Endothelial cell of umbilical vein (primary cell): Measurements from ENCODE around the gene WIPF3. TPM values are rescaled to one million over a fixed set of nuclear protein-coding genes. Genes with fewer than 3 reads are reported as not detected.

Source experiments
- BruUV-seq: library from RNA; stranded (reverse); fragments of 400-500 nt; replicated peaks from 2 replicates; lab custom pipeline; 2021; lab: Mats Ljungman, UMichigan
- CTCF ChIA-PET: fragments of 300-600, 350-600 bp; sonication (Branson Sonifier 250); formaldehyde crosslinking; loops from one replicate; lab custom pipeline; 2021; ENCODE audit warnings: antibody characterized with exemption, inconsistent platforms; lab: Charles Lee
- POLR2A ChIA-PET: fragments of 300-600, 350-600 bp; sonication (Branson Sonifier 250); formaldehyde crosslinking; loops from one replicate; lab custom pipeline; 2021; ENCODE audit warnings: antibody characterized with exemption, inconsistent platforms; lab: Charles Lee
- DNase-seq: peaks from one replicate; pipeline ENCODE4 v3.0.0-alpha.2; 2011; ENCODE audit warnings: low read depth, low spot score
- FAIRE-seq: peaks from 2 replicates; lab custom pipeline; 2011; peaks lifted over from hg19 to GRCh38; lab: Jason Lieb, UNC
- H2AFZ ChIP-seq: 2 replicates; pipeline ENCODE4 v1.6.0; 2012; ENCODE audit warnings: low read depth, low read length, control low read depth, inconsistent platforms
- H3K27ac ChIP-seq: 2 replicates; pipeline ENCODE4 v1.5.1; 2011; ENCODE audit warnings: low read depth, mild to moderate bottlenecking, control low read depth, low read length, moderate library complexity; ENCODE audit not compliant: insufficient read depth
- H3K27me3 ChIP-seq, 2 experiments: 2 replicates each; pipeline versions ENCODE4 v1.6.0 to v1.6.1; 2011; ENCODE audit warnings: low read length in 2 of 2, mixed read lengths in 1 of 2; ENCODE audit not compliant: control insufficient read depth in 2 of 2, insufficient read depth in 2 of 2
- H3K36me3 ChIP-seq, 2 experiments: 2 replicates in 1 of 2; 3 replicates in 1 of 2; pipeline ENCODE4 v1.5.1; 2011; ENCODE audit warnings: low read length in 2 of 2, mild to moderate bottlenecking in 1 of 2, moderate library complexity in 1 of 2; ENCODE audit not compliant: control insufficient read depth in 2 of 2, insufficient read depth in 2 of 2; ENCODE audit errors: extremely low read depth in 1 of 2
- H3K4me1 ChIP-seq: 3 replicates; pipeline ENCODE4 v1.5.1; 2011; ENCODE audit warnings: mild to moderate bottlenecking, low read length; ENCODE audit not compliant: control insufficient read depth, insufficient read depth; ENCODE audit errors: extremely low read depth
- H3K4me2 ChIP-seq: 2 replicates; pipeline ENCODE4 v1.6.1; 2011; ENCODE audit warnings: low read length, control low read depth, mixed read lengths; ENCODE audit not compliant: insufficient read depth
- H3K4me3 ChIP-seq, 3 experiments: fragments of 200-600 bp in 1 of 3; sonication (generic), shearing (Covaris generic) in 1 of 3; replicated peaks in 1 of 3; 2 replicates each; pipeline ENCODE4 v1.5.1; 2011 to 2016; ENCODE audit warnings: control low read depth in 3 of 3, low read length in 3 of 3, mild to moderate bottlenecking in 2 of 3, inconsistent platforms in 1 of 3, low read depth in 1 of 3, moderate library complexity in 1 of 3; ENCODE audit not compliant: insufficient read depth in 1 of 3
- H3K79me2 ChIP-seq: 2 replicates; pipeline ENCODE4 v1.6.0; 2012; ENCODE audit warnings: low read length, inconsistent platforms; ENCODE audit not compliant: control insufficient read depth, insufficient read depth
- H3K9ac ChIP-seq: replicated peaks from 2 replicates; pipeline ENCODE3; 2011; ENCODE audit warnings: low read length, control low read depth; ENCODE audit not compliant: insufficient read depth; ENCODE audit errors: extremely low read depth
- H3K9me1 ChIP-seq: replicated peaks from 3 replicates; pipeline ENCODE4 v1.6.0; 2011; ENCODE audit warnings: mild to moderate bottlenecking, low read length; ENCODE audit not compliant: control insufficient read depth, insufficient read depth; ENCODE audit errors: extremely low read depth
- H3K9me3 ChIP-seq: replicated peaks from 2 replicates; pipeline ENCODE4 v1.5.1; 2012; ENCODE audit warnings: low read length, inconsistent platforms; ENCODE audit not compliant: control insufficient read depth, insufficient read depth
- H4K20me1 ChIP-seq: replicated peaks from 2 replicates; pipeline ENCODE3; 2011; ENCODE audit warnings: mild to moderate bottlenecking, low read length; ENCODE audit not compliant: control insufficient read depth, insufficient read depth; ENCODE audit errors: extremely low read depth
- CTCF ChIP-seq, 2 donors: IDR thresholded peaks; 1 replicate in 1 of 2; 2 replicates in 1 of 2; pipeline ENCODE4 v1.5.1; 2011; ENCODE audit warnings: low read length in 2 of 2, mild to moderate bottlenecking in 2 of 2, moderate library complexity in 2 of 2, control low read depth in 1 of 2, inconsistent platforms in 1 of 2, low read depth in 1 of 2; ENCODE audit not compliant: insufficient read depth in 1 of 2; ENCODE audit errors: extremely low read depth in 1 of 2
- FOS ChIP-seq: IDR thresholded peaks from 2 replicates; pipeline ENCODE4 v1.6.1; 2011; ENCODE audit warnings: mild to moderate bottlenecking, low read length, moderate library complexity, borderline replicate concordance; ENCODE audit not compliant: insufficient read depth
- GATA2 ChIP-seq: IDR thresholded peaks from 2 replicates; pipeline ENCODE4 v1.7.0; 2011; ENCODE audit warnings: low read depth, mild to moderate bottlenecking, moderate library complexity, mixed read lengths, low read length; ENCODE audit not compliant: insufficient read length, insufficient read depth
- MAX ChIP-seq: IDR thresholded peaks from 2 replicates; pipeline ENCODE4 v1.6.1; 2011; ENCODE audit not compliant: insufficient read depth, insufficient read length
- MYC ChIP-seq: IDR thresholded peaks from one replicate; pipeline ENCODE4 v1.6.1; 2011; ENCODE audit warnings: mild to moderate bottlenecking, low read depth, low read length
- POLR2A ChIP-seq: IDR thresholded peaks from 2 replicates; pipeline ENCODE4 v1.6.1; 2012; ENCODE audit warnings: low read depth, mild to moderate bottlenecking, control low read depth, low read length
- POLR2AphosphoS5 ChIP-seq: IDR thresholded peaks from 2 replicates; pipeline ENCODE4 v1.6.1; 2012; ENCODE audit warnings: low read depth, mild to moderate bottlenecking, control low read depth, low read length, moderate library complexity; ENCODE audit not compliant: insufficient read depth
- dilution Hi-C: fragments of 300-500 bp; cut with MboI; formaldehyde crosslinking; loops from one replicate; pipeline ENCODE4 v1.15.0; 2019; ENCODE audit warnings: low sequenced_read_pairs; ENCODE audit not compliant: extremely low pct_ligation_motif_present
- intact Hi-C: fragments of 100-400 bp; cut with micrococcal nuclease; formaldehyde crosslinking; loops from one replicate; pipeline ENCODE4 v1.10.0; 2022
- polyA plus RNA-seq, 4 experiments: library from polyadenylated mRNA; depleted of rRNA in 3 of 4; stranded (reverse) in 3 of 4; unstranded in 1 of 4; fragments of >200 nt; gene quantifications; 2 replicates each; pipeline versions ENCODE4 v1.2.1 to v1.2.3, GENCODE V29; 2011 to 2012; ENCODE audit warnings: missing spikeins in 1 of 4
- total RNA-seq: library from RNA; stranded (reverse); gene quantifications from 2 replicates; pipeline ENCODE4 v1.2.3, GENCODE V29; 2021

WIPF3 gene
- total and polyA plus RNA-seq, 2 donors (not counting 3 experiments of a cell fraction or from before 2014, with no cell fraction given): 0.01 to 0.35 TPM

DNA sequence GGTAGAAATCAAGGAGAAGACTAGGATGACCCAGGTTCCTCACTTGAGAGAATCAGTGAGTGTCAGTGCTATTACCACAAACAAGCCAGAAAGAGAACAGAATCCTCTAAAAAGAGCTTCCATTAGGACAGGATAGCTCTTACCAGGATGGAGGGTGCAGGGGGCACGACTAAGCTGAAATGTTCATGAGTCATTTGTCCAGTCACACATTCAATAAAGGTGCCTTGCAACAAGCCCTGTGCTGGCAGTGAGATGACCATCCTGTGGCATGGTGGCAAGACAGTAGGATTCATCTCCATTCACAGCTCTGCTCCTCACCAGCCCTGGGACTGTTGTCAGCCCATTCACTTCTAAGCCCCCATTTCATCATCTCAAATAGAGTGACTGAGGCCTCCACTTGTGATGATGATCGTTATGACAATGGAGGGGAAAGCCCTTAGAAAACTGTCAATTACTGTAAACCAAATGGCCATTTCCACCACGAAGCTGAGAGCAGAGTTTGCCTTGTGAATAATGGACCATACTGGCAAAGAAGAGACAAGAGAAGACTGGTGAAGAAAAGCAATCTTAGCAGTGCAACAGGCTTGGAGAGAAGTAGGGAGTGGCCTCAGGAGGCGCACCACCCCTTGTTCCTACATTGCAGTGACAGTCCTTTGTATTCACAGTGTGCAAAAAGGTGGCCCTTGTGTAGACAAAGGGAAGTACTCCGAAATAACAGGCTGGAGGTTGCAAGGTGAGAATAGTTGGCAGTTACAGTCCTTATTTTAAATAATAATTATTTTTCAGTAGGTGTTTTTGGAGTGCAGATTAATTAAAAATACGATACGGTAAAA lies 9.0 kb upstream of the WIPF3 start:
- no peak for FAIRE-seq
- Histone ChIP-seq H3K36me3 (no peaks in the 10 kb centered on the region), H3K27ac (no peak overlapping the region), H3K9me1 (no peaks in the 10 kb centered on the region), H3K9ac (no peak overlapping the region), H3K4me3 (no peak overlapping the region), H4K20me1 (no peaks in the 10 kb centered on the region), H3K9me3 (no peaks in the 10 kb centered on the region), H3K4me2 (no peak overlapping the region), H3K27me3 (peaks cover 11 to 14% of the 10 kb centered on the region in 2 experiments), H3K79me2 (no peaks in the 10 kb centered on the region), H3K4me1 (no peaks in the 10 kb centered on the region), H2AFZ (no peak overlapping the region)
- dilution Hi-C loops (no loop called here), intact Hi-C loops (no loop called here)
- BruUV-seq: no TSS peak
- no peak for DNase-seq
- POLR2A ChIA-PET: no interaction called here
- TF ChIP-seq GATA2: no peak
- no peak for TF ChIP-seq POLR2A
- no peak for TF ChIP-seq MAX
- TF ChIP-seq MYC: no peak
- no peak for TF ChIP-seq CTCF (IDR thresholded peaks at IDR 0.05; ENCODE audit: extremely low read depth in 1 of 2, insufficient read depth in 1 of 2, low read depth in 1 of 2, low read length in 2 of 2)
- TF ChIP-seq FOS: no peak
- TF ChIP-seq POLR2AphosphoS5: no peak
- CTCF ChIA-PET: no interaction called here
